RWPE2 (cell line): ENCODE measurements around the gene BAHCC1.
A peak's percentile ranks its signal among the peaks of the same experiment; 100 is the strongest.

Experiments
- ATAC-seq: fragments of 200-7000 bp; cut with Tn5 transposase; 3 replicates; pipeline ENCODE4 v1.9.1; 2021; ENCODE audit warnings: low read depth
- DNase-seq: peaks from one replicate; pipeline ENCODE4 v3.0.0-alpha.2; 2020; ENCODE audit warnings: low spot score
- H3K27ac ChIP-seq: fragments of 450-650 bp; 2 replicates; pipeline ENCODE4 v1.5.1; 2017; ENCODE audit warnings: mild to moderate bottlenecking; ENCODE audit not compliant: poor library complexity, severe bottlenecking
- H3K27me3 ChIP-seq: fragments of 250-450 bp; sonication (Bioruptor Pico); 2 replicates; pipeline ENCODE4 v1.5.1; 2021; ENCODE audit warnings: mild to moderate bottlenecking, moderate library complexity; ENCODE audit not compliant: insufficient read depth, poor library complexity, severe bottlenecking
- H3K36me3 ChIP-seq: fragments of 250-450 bp; sonication (Bioruptor Pico); 2 replicates; pipeline ENCODE4 v1.5.1; 2020; ENCODE audit warnings: low read depth, mild to moderate bottlenecking, moderate library complexity
- H3K4me1 ChIP-seq: fragments of 250-450 bp; sonication (Bioruptor Pico); 2 replicates; pipeline ENCODE4 v1.5.1; 2021; ENCODE audit warnings: mild to moderate bottlenecking, moderate library complexity; ENCODE audit not compliant: insufficient read depth, poor library complexity, severe bottlenecking
- H3K4me3 ChIP-seq: fragments of 250-450 bp; sonication (Bioruptor Pico); 2 replicates; pipeline ENCODE4 v1.5.1; 2021; ENCODE audit warnings: mild to moderate bottlenecking, moderate library complexity; ENCODE audit not compliant: severe bottlenecking
- H3K9me3 ChIP-seq: fragments of 250-450 bp; sonication (Bioruptor Pico); 2 replicates; pipeline ENCODE4 v1.5.1; 2021; ENCODE audit warnings: mild to moderate bottlenecking, moderate library complexity; ENCODE audit not compliant: severe bottlenecking
- CTCF ChIP-seq: fragments of 450-650 bp; IDR thresholded peaks from one replicate; pipeline ENCODE4 v1.5.1; 2017; ENCODE audit warnings: mild to moderate bottlenecking, moderate library complexity; ENCODE audit not compliant: poor library complexity, severe bottlenecking

The BAHCC1 gene

GRCh38 chr17:81394921-81395599 is at the start of gene BAHCC1:
TSS of gene BAHCC1 (plus strand) at chr17:81395457. CDS start at chr17:81399740, 4,283 bp downstream.
- Histone ChIP-seq H3K4me3 (peak within 1 kb of the TSS; percentile 82), H3K36me3 (no peaks in the 10 kb centered on the region), H3K9me3 (no peaks in the 10 kb centered on the region), H3K27me3 (no peaks in the 10 kb centered on the region), H3K4me1 (peaks cover 12% of the 10 kb centered on the region), H3K27ac (peak within 1 kb of the TSS; percentile 75)
- ATAC-seq = peak; percentile 84
- DNase-seq = peak; percentile 100
- no peak for TF ChIP-seq CTCF

- Histone ChIP-seq H3K27ac (peak overlapping the region; percentile 93), H3K4me1 (peaks cover 21% of the 10 kb centered on the region)
- no peak for TF ChIP-seq CTCF
Measured at GRCh38 chr17:81346090-81346907, 49.0 kb upstream of the BAHCC1 start.

GRCh38 chr17:81346908-81347349 is 48.3 kb upstream of the BAHCC1 start:
- DNase-seq (no peak), ATAC-seq (no peak)
- TF ChIP-seq CTCF = no peak
- H3K4me1 ChIP-seq = peaks cover 20% of the 10 kb centered on the region
- no peak overlapping the region for H3K27ac ChIP-seq
- no peaks in the 10 kb centered on the region for H3K27me3 ChIP-seq
- no peaks in the 10 kb centered on the region for H3K9me3 ChIP-seq
- peak overlapping the region; percentile 43 for H3K4me3 ChIP-seq
- peaks cover 5% of the 10 kb centered on the region; the same call in 1 of the 2 replicates for H3K36me3 ChIP-seq

More at GRCh38 chr17:81346090-81346907, 49.0 kb upstream of the BAHCC1 start:
- Histone ChIP-seq H3K36me3 (peaks cover 5% of the 10 kb centered on the region; the same call in 1 of the 2 replicates), H3K4me3 (peak overlapping the region; percentile 86), H3K27me3 (no peaks in the 10 kb centered on the region), H3K9me3 (no peaks in the 10 kb centered on the region)
- peak; percentile 69 for ATAC-seq
- DNase-seq = peak; percentile 99

- DNase-seq (no peak), ATAC-seq (no peak)
- Histone ChIP-seq H3K27ac (no peak overlapping the region), H3K9me3 (no peaks in the 10 kb centered on the region), H3K36me3 (peaks cover 5% of the 10 kb centered on the region; the same call in 1 of the 2 replicates), H3K27me3 (no peaks in the 10 kb centered on the region), H3K4me3 (no peak overlapping the region), H3K4me1 (peaks cover 18% of the 10 kb centered on the region)
- no peak for TF ChIP-seq CTCF
Measured at GRCh38 chr17:81347437-81347836, 47.8 kb upstream of the BAHCC1 start.
